Right renal cortex interstitium (tissue), 3 donors: ENCODE results near the gene TNK2. TPM values are rescaled to one million over a fixed set of nuclear protein-coding genes. Genes with fewer than 3 reads are reported as not detected.
"Not testable (repeated sequence)": the region's sequence is repeated elsewhere in the genome, so short reads cannot be mapped to it uniquely, and the experiment has no call there.

Experiments used
- DNase-seq, 3 donors: peaks; one replicate each; pipeline ENCODE4 v3.0.0-alpha.2; 2013; ENCODE audit warnings: low read depth in 3 of 3, low spot score in 2 of 3
- polyA plus RNA-seq, 3 donors: library from polyadenylated mRNA; unstranded; fragments of 120-200 nt; gene quantifications; one replicate each; pipeline ENCODE4 v1.2.1, GENCODE V29; 2013; ENCODE audit not compliant: insufficient read length in 3 of 3

Gene TNK2
- polyA plus RNA-seq, 3 donors = 18.8 to 23.2 (median 19.7) TPM

GRCh38 chr3:195872097-195872496 lies 36.3 kb downstream of the TNK2 start:
- DNase-seq = no peak

DNA sequence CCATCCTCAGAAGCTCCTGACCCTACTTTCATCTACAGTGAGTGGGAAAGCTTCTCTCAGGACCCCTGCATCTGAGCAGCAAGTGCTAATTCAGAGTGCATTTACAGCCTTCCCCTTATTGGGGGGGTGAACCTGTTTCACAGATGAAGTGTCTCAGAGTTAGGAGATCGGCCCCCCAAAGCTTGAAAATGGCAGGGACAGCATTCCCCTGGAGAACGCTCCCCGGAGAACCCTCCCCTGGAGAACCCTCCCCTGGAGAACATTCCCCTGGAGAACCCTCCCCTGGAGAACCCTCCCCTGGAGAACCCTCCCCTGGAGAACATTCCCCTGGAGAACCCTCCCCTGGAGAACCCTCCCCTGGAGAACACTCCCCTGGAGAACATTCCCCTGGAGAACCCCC lies 36.7 kb downstream of the TNK2 start:
- DNase-seq = not testable (repeated sequence)

DNA sequence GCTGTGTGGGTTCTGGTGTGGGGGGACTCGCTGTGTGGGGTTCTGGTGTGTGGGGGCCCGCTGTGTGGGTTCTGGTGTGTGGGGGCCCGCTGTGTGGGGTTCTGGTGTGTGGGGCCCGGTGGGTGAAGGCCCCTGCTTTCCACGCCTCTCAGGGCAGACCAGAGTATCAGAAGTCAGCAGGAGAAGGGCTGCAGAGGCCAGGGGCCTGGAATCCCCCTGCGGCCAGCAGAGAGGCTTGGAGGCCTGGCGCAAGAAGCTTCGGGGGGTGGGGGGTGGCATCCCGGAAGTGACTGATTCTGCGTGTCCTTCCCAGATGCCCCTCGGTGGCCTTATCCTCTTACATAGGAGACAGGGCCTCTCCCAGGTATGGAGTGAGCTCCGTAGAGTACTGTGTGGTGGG lies 37.4 kb downstream of the TNK2 start:
- DNase-seq = no peak

- DNase-seq = no peak
These were observed 37.9 kb downstream of the TNK2 start for GRCh38 chr3:195870442-195870841.

- DNase-seq = no peak
These were observed 38.8 kb downstream of the TNK2 start for GRCh38 chr3:195869413-195870001.

GRCh38 chr3:195868866-195869412 lies 39.4 kb downstream of the TNK2 start:
- no peak for DNase-seq

DNA sequence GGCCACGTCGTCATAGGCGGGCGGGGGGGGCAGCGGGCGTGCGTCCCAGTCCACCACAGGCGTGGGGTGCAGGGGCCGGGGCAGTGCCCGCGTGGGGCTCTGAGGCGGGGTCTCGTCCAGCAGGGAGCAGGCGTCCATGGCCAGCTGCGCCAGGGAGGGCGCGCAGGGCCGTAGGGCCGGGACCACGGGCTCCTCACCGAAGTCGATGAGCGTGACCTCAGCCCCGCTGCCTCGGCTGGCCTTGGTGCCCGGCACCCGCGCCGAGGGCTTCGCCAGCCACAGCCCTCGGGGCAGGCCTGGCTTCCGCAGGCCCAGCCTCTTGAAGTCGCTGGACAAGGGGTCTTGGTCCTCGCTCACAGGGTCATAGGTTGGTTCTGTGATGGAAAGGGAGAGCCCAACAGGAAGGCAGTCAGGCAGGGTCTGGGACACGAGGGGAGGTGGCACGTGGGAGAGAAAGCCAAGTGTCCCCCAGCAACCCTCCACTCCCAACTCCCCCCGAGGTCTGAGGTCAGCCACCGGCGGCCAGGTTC lies 40.0 kb downstream of the TNK2 start:
- no peak for DNase-seq

DNA sequence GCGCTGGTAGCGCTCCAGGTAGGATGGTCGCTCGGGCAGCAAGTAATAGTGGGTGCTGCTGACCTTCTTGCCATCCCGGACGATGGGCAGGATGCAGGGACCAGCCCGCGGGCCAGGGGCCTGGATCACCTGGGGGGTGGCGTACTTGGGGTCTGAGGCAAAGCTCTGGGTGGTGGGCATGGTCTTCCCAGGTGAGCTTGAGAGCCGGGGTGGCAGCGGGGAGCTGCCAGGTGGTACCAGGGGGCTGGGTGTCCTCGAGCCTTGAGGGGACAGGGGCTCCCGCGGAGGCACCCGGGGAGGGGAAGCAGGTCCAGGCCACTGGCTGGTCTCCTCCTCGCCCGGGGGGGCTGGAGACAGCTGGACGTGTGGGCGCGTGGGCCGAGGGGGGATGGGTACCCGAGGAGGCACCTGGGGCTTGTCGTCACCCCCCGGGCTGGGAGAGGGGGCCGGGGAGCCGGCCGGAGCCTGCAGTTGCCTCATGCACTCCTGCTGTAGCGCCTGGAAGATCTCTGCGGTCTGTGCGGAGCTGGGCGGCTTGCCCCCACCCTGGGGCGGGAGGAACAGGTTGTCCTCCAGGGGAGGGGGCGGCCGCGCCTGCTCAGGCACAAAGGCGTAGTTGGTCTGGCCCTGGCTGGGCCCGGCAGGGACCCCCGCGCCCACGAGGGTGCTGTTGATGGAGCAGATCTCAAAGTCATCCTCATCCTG lies 40.6 kb downstream of the TNK2 start:
- no peak for DNase-seq

- DNase-seq = no peak
These were observed 41.5 kb downstream of the TNK2 start for GRCh38 chr3:195866686-195867511.

DNA sequence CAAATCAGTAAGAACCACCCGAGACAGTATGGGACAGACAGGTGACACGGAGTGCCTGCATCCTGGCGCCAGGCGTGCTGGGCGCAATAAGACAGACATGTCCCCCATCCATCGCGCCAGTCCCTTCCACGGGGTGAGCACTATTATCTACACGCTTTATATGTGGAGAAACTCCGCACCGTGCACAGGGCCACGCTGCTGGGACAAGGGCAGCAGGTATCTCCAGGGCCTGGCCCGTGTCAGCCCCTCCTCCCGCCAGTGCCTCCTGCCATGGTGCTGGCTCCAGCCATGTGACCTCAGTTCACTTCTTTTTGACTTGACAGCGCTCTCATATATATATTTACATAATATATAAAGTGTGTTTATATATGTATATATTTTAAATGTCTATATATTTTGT lies 42.6 kb downstream of the TNK2 start:
- DNase-seq = no peak

DNA sequence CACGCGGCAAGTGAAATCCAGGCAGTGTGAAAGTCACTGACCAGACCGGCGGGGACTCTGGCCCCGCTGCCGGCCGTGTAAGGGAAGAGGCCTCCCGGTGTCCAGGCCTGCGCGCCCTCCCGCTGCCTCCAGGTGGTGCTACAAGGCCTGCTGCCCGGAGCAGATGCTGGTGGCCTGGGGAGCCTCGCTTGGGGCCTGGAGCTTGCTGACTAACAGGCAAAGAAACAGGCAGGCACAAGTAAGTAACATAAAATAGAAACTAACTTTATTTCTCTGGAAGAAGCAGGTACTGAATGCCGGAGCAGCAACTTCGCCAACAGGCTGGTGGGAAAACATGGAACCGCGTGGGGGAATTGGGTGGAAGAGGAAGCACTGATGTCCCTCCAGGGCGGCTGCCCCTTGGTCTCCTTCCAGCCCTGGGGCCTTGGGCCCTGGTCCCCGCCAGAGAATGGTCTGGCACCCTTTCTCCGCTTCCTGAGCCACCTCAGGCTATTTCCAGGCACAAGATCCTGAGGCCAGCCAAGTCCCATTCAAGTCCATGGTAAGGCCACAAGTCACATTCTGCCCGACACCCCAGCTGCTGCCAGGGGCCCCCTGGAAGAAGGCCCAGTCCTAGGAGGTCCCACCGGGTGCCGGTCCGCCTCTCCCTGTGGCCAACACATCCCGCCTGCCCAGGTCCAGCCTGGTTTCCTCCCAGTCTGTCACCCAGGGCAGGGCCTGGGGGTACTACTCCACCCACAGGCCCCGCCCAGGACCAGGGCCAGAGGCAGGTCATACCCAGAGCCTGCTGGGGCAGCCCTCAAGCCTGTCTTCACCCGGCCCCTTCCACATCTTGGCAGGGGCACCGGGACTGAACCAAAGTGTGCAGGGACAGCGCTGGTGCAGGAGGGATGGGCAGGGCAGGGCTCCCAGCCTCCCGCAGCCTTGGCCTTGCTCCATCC lies 45.0 kb downstream of the TNK2 start:
- peak in 1 of 3 donors; percentile 50 for DNase-seq

- DNase-seq = not testable (repeated sequence)
These were observed 46.0 kb downstream of the TNK2 start for GRCh38 chr3:195862318-195862717.

- no peak for DNase-seq
These were observed 47.9 kb downstream of the TNK2 start for GRCh38 chr3:195860456-195860855.

- DNase-seq = no peak
These were observed 48.4 kb downstream of the TNK2 start for GRCh38 chr3:195859846-195860411.

DNA sequence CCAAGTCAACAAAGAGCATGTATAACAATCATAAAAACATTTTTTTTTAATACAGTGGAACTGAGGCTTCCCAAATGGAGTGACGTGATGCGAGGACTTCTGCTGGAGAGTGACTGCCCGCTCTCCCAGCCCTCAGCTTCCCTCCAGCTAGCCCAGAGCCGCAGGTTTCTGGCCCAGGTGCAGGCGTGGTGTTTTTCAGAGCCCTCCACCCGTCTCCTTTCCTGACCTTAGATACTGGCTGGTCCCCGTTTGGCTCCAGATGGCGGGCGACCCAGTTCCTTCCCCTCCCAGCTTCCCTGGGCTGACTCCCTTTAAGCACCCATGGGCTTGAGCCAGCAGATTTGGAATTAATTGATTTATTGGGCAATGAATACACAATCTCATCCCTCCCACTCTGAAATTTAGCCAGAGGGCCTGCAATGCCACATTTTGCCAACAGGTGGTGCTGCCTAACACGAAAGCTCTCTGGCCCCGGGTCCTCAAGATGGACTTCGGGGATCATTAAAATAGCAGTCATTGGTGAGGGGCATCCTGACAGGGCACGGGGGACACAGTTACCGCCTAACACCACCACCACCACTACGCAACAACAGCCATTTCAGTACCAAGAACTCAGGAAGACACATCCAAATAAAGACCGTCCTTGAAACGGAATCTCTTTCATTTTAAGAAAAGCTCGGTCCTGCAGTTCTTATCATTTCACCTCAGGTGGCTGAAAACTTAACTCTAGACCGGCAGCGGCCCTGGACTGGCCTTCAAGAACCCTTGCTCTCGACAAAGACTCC lies 49.1 kb downstream of the TNK2 start:
- DNase-seq = peak in 1 of 3 donors; percentile 45

GRCh38 chr3:195856410-195857084 lies 51.8 kb downstream of the TNK2 start:
- DNase-seq = no peak

DNA sequence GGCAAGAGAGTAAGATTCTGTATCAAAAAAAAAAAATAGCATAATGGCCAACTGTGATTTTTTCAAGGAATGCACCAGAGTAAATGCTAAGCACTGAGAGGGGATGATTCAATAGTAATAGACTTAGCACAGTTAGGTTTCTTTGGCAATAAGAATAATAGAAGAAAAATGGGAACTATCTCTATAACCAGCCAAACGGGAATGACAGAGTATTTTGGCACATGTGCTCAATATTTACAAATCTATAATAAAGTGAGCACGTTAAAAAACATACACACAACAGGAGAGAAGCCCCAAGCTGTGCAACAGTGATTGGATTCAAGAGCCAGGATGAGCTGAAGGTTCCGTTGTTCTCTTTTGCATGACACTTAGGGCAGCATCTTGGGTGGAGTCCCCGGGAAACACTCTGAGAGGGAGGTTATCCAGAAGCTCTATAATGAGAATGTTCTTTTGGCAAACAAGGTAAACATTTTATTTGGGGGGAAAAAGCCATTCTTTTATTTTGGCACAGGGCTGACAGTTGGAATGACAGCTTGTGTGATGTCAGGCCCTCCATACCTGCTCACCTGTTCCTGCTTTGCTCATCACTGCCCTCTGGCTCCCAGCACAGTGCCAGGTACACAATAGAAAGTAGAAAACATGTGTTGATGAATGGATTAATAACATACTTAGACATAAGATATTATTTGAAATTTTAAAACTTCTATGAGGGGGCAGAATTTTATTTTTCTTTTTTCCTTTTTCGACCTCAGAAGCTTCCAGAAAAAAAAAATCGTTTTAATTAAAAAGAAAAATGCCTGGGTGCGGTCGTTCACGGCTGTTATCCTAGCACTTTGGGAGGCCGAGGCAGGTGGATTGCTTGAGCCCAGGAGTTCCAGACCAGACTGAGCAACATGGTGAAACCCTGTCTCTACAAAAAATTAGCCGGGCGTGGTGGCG lies 52.6 kb downstream of the TNK2 start:
- no peak for DNase-seq
